OCI-LY1 (cell line): ENCODE measurements around the gene HTATIP2.

ENCODE experiments used
- H2AFZ ChIP-seq: fragments of 200-600 bp; sonication (generic), shearing (Covaris generic); 2 replicates; pipeline ENCODE4 v1.6.0; 2014; ENCODE audit warnings: antibody characterized with exemption, mild to moderate bottlenecking, low read length
- H3F3A ChIP-seq: fragments of 200-600 bp; sonication (generic), shearing (Covaris generic); 2 replicates; pipeline ENCODE4 v1.6.0; 2014; ENCODE audit warnings: mild to moderate bottlenecking, antibody characterized with exemption, low read length, moderate library complexity; ENCODE audit not compliant: insufficient read depth
- H3K27ac ChIP-seq: fragments of 200-600 bp; sonication (generic); 2 replicates; pipeline ENCODE4 v1.5.1; 2014; ENCODE audit warnings: low read length, mixed run types, mild to moderate bottlenecking, low read depth; ENCODE audit not compliant: poor library complexity, severe bottlenecking
- H3K27me3 ChIP-seq: fragments of 200-600 bp; sonication (generic); 2 replicates; pipeline ENCODE4 v1.6.0; 2014; ENCODE audit warnings: antibody characterized with exemption, mild to moderate bottlenecking, low read length, moderate library complexity; ENCODE audit not compliant: insufficient read depth
- H3K36me3 ChIP-seq: fragments of 200-600 bp; sonication (generic); 2 replicates; pipeline ENCODE4 v1.6.1; 2014; ENCODE audit warnings: mild to moderate bottlenecking, antibody characterized with exemption, low read length, moderate library complexity, mixed read lengths; ENCODE audit not compliant: insufficient read depth
- H3K4me1 ChIP-seq: fragments of 200-600 bp; sonication (generic); 2 replicates; pipeline ENCODE4 v1.5.1; 2014; ENCODE audit warnings: mild to moderate bottlenecking, low read length, moderate library complexity; ENCODE audit not compliant: insufficient read depth, severe bottlenecking
- H3K4me2 ChIP-seq: fragments of 200-600 bp; sonication (generic), shearing (Covaris generic); 2 replicates; pipeline ENCODE4 v1.6.1; 2014; ENCODE audit warnings: low read length
- H3K4me3 ChIP-seq: fragments of 200-600 bp; sonication (generic); 2 replicates; pipeline ENCODE4 v1.5.1; 2014; ENCODE audit warnings: low read length, low read depth, mild to moderate bottlenecking, mixed read lengths; ENCODE audit not compliant: poor library complexity, severe bottlenecking
- H3K79me2 ChIP-seq: fragments of 200-600 bp; shearing (Covaris generic); 2 replicates; pipeline ENCODE4 v1.6.1; 2016; ENCODE audit warnings: mixed run types, low read length, mixed read lengths; ENCODE audit not compliant: insufficient read depth
- H3K9ac ChIP-seq: fragments of 200-600 bp; sonication (generic), shearing (Covaris generic); 2 replicates; pipeline ENCODE4 v1.6.1; 2014; ENCODE audit warnings: mild to moderate bottlenecking, low read length, mixed read lengths
- H3K9me2 ChIP-seq: fragments of 200-600 bp; sonication (generic), shearing (Covaris generic); 2 replicates; pipeline ENCODE4 v1.6.1; 2014; ENCODE audit warnings: low read depth, mild to moderate bottlenecking, low read length, mixed read lengths
- H3K9me3 ChIP-seq: fragments of 200-600 bp; shearing (Covaris generic); 2 replicates; pipeline ENCODE4 v1.6.1; 2014; ENCODE audit warnings: low read length, mixed read lengths
- H4K20me1 ChIP-seq: fragments of 200-600 bp; sonication (generic), shearing (Covaris generic); 2 replicates; pipeline ENCODE4 v1.6.0; 2016; ENCODE audit warnings: mild to moderate bottlenecking, low read length; ENCODE audit not compliant: insufficient read depth
- CTCF ChIP-seq: fragments of 200-600 bp; sonication (generic), shearing (Covaris generic); IDR thresholded peaks from 2 replicates; pipeline ENCODE4 v1.5.1; 2017; ENCODE audit warnings: mild to moderate bottlenecking, antibody characterized with exemption, low read length, moderate library complexity, mixed read lengths
- EZH2 ChIP-seq: fragments of 200-600 bp; sonication (generic), shearing (Covaris generic); IDR thresholded peaks from 2 replicates; pipeline ENCODE4 v1.8.0; 2017; ENCODE audit warnings: borderline replicate concordance, mixed run types, mild to moderate bottlenecking, antibody characterized with exemption, low read length, moderate library complexity, mixed read lengths

HTATIP2 gene

DNA sequence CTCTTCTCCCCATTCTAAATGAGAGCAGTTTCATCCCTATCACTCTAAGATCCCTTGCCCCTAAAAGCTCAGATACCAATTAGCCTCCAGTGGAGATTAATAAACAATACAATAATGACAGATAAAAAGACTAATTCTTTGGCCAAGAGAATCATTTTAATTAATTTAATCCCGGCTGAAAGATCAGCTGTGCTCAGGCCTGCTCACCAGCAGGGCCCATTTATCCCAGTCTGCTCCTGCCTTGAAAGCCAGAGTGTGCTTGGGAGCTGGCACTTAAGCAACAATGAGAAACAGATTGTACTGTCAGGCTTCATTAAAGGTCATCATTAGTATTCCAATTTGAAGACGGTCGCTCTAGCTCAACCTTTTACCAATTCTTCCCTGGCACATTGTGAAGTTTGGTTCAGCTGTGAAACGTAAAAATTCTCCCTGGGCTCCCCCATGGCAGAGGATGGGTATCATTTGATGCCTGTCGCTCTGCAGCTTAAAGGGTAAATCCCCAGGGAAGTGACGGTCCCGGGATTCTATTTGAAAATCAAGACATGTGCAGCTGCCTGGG lies 36.1 kb upstream of the HTATIP2 start:
- Histone ChIP-seq H3F3A (no peaks in the 10 kb centered on the region), H3K36me3 (no peaks in the 10 kb centered on the region), H3K9ac (no peak overlapping the region), H3K9me3 (no peaks in the 10 kb centered on the region), H3K4me3 (no peak overlapping the region), H3K27ac (no peak overlapping the region), H4K20me1 (no peaks in the 10 kb centered on the region), H3K9me2 (no peaks in the 10 kb centered on the region), H3K4me1 (no peaks in the 10 kb centered on the region), H3K27me3 (no peaks in the 10 kb centered on the region), H3K4me2 (no peak overlapping the region), H3K79me2 (no peaks in the 10 kb centered on the region), H2AFZ (no peak overlapping the region)
- TF ChIP-seq CTCF (no peak), EZH2 (no peak)

DNA sequence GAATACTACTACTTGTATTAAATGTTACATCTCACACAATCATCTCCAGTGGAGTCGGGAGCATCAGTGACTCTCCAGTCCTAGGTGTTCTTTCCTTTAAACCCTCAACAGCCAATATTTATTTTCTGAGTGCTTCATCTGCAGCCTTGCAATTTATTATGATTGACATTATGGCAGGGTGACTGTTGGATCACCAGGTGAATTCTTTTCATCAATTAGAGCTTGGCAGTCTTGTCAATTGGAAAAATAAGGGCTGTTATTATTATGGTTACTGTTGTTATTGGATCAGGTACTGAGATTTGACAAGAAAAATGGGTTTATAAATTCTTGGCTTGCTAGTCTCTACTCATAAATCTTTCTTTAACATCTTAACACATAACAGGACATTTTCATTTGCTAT lies 27.5 kb upstream of the HTATIP2 start:
- Histone ChIP-seq H3K9me3 (no peaks in the 10 kb centered on the region), H3K4me2 (no peak overlapping the region), H3K27me3 (no peaks in the 10 kb centered on the region), H3K27ac (no peak overlapping the region), H3K9me2 (no peaks in the 10 kb centered on the region), H2AFZ (no peak overlapping the region), H3K4me1 (no peaks in the 10 kb centered on the region), H3K4me3 (no peak overlapping the region), H3K79me2 (no peaks in the 10 kb centered on the region), H3K36me3 (no peaks in the 10 kb centered on the region), H3K9ac (no peak overlapping the region), H3F3A (no peaks in the 10 kb centered on the region), H4K20me1 (no peaks in the 10 kb centered on the region)
- TF ChIP-seq EZH2 (no peak), CTCF (no peak)

- no peak for TF ChIP-seq EZH2
- peak; percentile 55; the same call in 1 of the 2 replicates for TF ChIP-seq CTCF
- H3K4me1 ChIP-seq = no peaks in the 10 kb centered on the region
- H3K79me2 ChIP-seq = no peaks in the 10 kb centered on the region
- no peak overlapping the region for H2AFZ ChIP-seq
- no peaks in the 10 kb centered on the region for H3K36me3 ChIP-seq
- no peak overlapping the region for H3K9ac ChIP-seq
- H3F3A ChIP-seq = no peaks in the 10 kb centered on the region
- H3K27ac ChIP-seq = no peak overlapping the region
- no peaks in the 10 kb centered on the region for H4K20me1 ChIP-seq
- H3K27me3 ChIP-seq = no peaks in the 10 kb centered on the region
- no peaks in the 10 kb centered on the region for H3K9me2 ChIP-seq
- H3K4me3 ChIP-seq = no peak overlapping the region
- no peaks in the 10 kb centered on the region for H3K9me3 ChIP-seq
- no peak overlapping the region for H3K4me2 ChIP-seq
Observed at GRCh38 chr11:20337526-20338154, 25.9 kb upstream of the HTATIP2 start.
